Mesothelial cell of epicardium (in vitro differentiated cells): ENCODE data around the gene NOG. TPM values are rescaled to one million over a fixed set of nuclear protein-coding genes. Genes with fewer than 3 reads are reported as not detected.

Experiments
- DNase-seq, 2 experiments: peaks; one replicate each; pipeline ENCODE4 v3.0.0; 2021; ENCODE audit warnings: low spot score in 2 of 2; ENCODE audit not compliant: unreplicated experiment in 2 of 2
- H3K27ac Mint-ChIP-seq: 2 replicates; pipeline ENCODE4 v1.8.0; 2021; ENCODE audit warnings: mixed read lengths
- H3K27me3 Mint-ChIP-seq: 2 replicates; pipeline ENCODE4 v1.8.0; 2021; ENCODE audit warnings: low read depth, mixed read lengths
- H3K36me3 Mint-ChIP-seq: 2 replicates; pipeline ENCODE4 v1.8.0; 2021; ENCODE audit warnings: mixed read lengths
- H3K4me1 Mint-ChIP-seq: 2 replicates; pipeline ENCODE4 v1.8.0; 2021; ENCODE audit warnings: mixed read lengths
- H3K4me3 Mint-ChIP-seq: 2 replicates; pipeline ENCODE4 v1.8.0; 2021; ENCODE audit warnings: mild to moderate bottlenecking, moderate library complexity, mixed read lengths
- H3K9me3 Mint-ChIP-seq: 2 replicates; pipeline ENCODE4 v1.8.0; 2021; ENCODE audit warnings: mixed read lengths
- CTCF ChIP-seq: fragments of 200-600 bp; sonication (generic); IDR thresholded peaks from one replicate; pipeline ENCODE4 v1.5.0; 2021; ENCODE audit warnings: antibody characterized with exemption; ENCODE audit not compliant: unreplicated experiment
- total RNA-seq: library from RNA; stranded (reverse); gene quantifications from 3 replicates; pipeline ENCODE4 v1.2.1, GENCODE V29; 2021

The NOG gene
- total RNA-seq, 1 donor from 2014 or later, result 13.7 TPM

GRCh38 chr17:56602292-56603130, 9.0 kb downstream of the NOG start:
- peaks cover 26% of the 10 kb centered on the region for H3K4me1 Mint-ChIP-seq
- H3K9me3 Mint-ChIP-seq, result no peaks in the 10 kb centered on the region
- H3K27me3 Mint-ChIP-seq, result peaks cover 25% of the 10 kb centered on the region
- no peak for DNase-seq
- TF ChIP-seq CTCF, result no peak
- H3K36me3 Mint-ChIP-seq, result no peaks in the 10 kb centered on the region
- no peak overlapping the region for H3K27ac Mint-ChIP-seq
- H3K4me3 Mint-ChIP-seq, result no peak overlapping the region

- no peaks in the 10 kb centered on the region for H3K36me3 Mint-ChIP-seq
- no peak for DNase-seq
- no peak for TF ChIP-seq CTCF
These were observed 10.2 kb downstream of the NOG start for GRCh38 chr17:56603486-56604238.

GRCh38 chr17:56604691-56605290, 11.3 kb downstream of the NOG start:
- Mint-ChIP-seq H3K4me1 (peaks cover 11% of the 10 kb centered on the region), H3K27ac (no peak overlapping the region), H3K27me3 (peaks cover 14% of the 10 kb centered on the region), H3K9me3 (no peaks in the 10 kb centered on the region), H3K4me3 (no peak overlapping the region), H3K36me3 (no peaks in the 10 kb centered on the region)
- DNase-seq, result no peak
- TF ChIP-seq CTCF, result no peak

More at GRCh38 chr17:56603486-56604238, 10.2 kb downstream of the NOG start:
- no peak overlapping the region for H3K4me3 Mint-ChIP-seq
- H3K9me3 Mint-ChIP-seq, result no peaks in the 10 kb centered on the region
- peaks cover 15% of the 10 kb centered on the region for H3K4me1 Mint-ChIP-seq
- H3K27ac Mint-ChIP-seq, result no peak overlapping the region
- H3K27me3 Mint-ChIP-seq, result peaks cover 22% of the 10 kb centered on the region

GRCh38 chr17:56608944-56609343, 15.4 kb downstream of the NOG start:
- Mint-ChIP-seq H3K27ac (no peak overlapping the region), H3K27me3 (peaks cover 14% of the 10 kb centered on the region), H3K4me1 (peaks cover 5% of the 10 kb centered on the region), H3K9me3 (no peaks in the 10 kb centered on the region), H3K4me3 (no peak overlapping the region), H3K36me3 (no peaks in the 10 kb centered on the region)
- DNase-seq, result no peak
- no peak for TF ChIP-seq CTCF

GRCh38 chr17:56610321-56610720, 16.8 kb downstream of the NOG start:
- Mint-ChIP-seq H3K4me1 (no peaks in the 10 kb centered on the region), H3K4me3 (no peak overlapping the region), H3K9me3 (no peaks in the 10 kb centered on the region), H3K27me3 (peaks cover 11% of the 10 kb centered on the region), H3K36me3 (no peaks in the 10 kb centered on the region), H3K27ac (no peak overlapping the region)
- DNase-seq, result no peak
- no peak for TF ChIP-seq CTCF
